ENCODE measurements around the gene C1orf141. TPM values are rescaled to one million over a fixed set of nuclear protein-coding genes. Genes with fewer than 3 reads are reported as not detected.

Gene C1orf141
- polyA plus RNA-seq (2013, experiment 1 of 2) = not detected
- not detected for polyA plus RNA-seq (2013, experiment 2 of 2)

DNA sequence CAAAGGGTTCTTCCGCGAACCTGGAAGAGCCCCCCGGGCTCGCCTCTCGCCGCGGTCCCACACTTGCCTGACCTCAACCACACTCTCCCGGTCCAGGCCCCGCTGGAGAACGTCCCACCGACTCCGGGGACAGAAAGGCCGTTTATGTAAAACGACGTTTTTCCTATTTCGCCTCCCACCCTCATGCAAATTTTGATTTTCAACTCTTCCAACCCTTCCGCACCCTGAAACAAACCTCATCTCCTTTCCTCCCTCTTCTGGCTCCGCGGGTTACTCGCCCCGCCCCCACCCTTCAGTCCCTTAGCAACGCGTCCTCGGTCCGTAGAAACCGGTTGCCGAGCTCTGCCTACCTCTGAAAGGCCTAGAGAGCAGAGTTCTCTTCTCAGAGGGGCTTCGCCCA, at the start of gene C1orf141:
Gene C1orf141, minus strand, starts transcription at position 276 of the 400 bp plus-strand sequence. CDS start 7,730 bp downstream, outside the sequence.
- Histone ChIP-seq H3K9ac (ENCODE audit: low read depth, low read length) (no peak within 1 kb of the TSS), H3K9me3 (ENCODE audit: insufficient read depth, low read depth, low read length) (no peaks in the 10 kb centered on the region), H3K4me3 (ENCODE audit: low read length) (peak within 1 kb of the TSS; percentile 41), H3K36me3 (ENCODE audit: insufficient read depth, low read length) (no peaks in the 10 kb centered on the region), H3K27ac (ENCODE audit: low read depth, low read length) (no peak within 1 kb of the TSS), H3K4me1 (ENCODE audit: insufficient read depth, low read length) (peaks cover 10% of the 10 kb centered on the region; the same call in 1 of the 2 replicates), H3K27me3 (ENCODE audit: insufficient read depth, low read length) (no peaks in the 10 kb centered on the region)
- 32% methylated on average over 28 of the region's 28 CpGs for WGBS

DNA sequence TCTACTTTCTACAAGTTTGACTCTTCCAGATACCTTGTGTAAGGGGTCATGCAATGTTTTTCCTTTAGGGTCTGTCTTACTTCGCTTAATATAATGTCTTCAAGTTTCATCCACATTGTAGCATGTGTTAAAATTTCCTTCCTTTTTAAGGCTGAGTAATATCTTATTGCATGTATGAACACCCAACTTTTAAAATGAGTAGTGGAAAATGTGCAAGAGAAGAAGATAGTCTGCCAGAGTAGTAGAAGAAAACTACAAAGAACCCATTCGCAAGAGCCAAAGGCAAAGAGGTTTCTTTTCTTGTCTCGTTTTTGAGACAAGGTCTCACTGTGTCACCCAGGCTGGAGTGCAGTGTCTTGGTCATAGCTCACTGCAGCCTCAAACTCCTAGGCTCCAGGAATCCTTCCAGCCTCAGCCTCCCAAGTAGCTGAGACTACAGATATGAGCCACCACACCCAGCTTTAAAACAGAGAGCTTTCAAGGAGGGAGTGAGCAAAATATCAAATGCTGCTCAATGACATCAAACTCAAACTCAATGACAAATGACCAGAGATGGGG, 40.8 kb upstream of the C1orf141 start:
- Histone ChIP-seq H3K36me3 (ENCODE audit: insufficient read depth, low read length) (no peaks in the 10 kb centered on the region), H3K27ac (ENCODE audit: low read depth, low read length) (no peak overlapping the region), H3K27me3 (ENCODE audit: insufficient read depth, low read length) (no peaks in the 10 kb centered on the region), H3K4me1 (ENCODE audit: insufficient read depth, low read length) (no peaks in the 10 kb centered on the region), H3K4me3 (ENCODE audit: low read length) (no peak overlapping the region), H3K9ac (ENCODE audit: low read depth, low read length) (no peak overlapping the region), H3K9me3 (ENCODE audit: insufficient read depth, low read depth, low read length) (no peaks in the 10 kb centered on the region)
- WGBS = 94% methylated on average over 2 of the region's 3 CpGs

DNA sequence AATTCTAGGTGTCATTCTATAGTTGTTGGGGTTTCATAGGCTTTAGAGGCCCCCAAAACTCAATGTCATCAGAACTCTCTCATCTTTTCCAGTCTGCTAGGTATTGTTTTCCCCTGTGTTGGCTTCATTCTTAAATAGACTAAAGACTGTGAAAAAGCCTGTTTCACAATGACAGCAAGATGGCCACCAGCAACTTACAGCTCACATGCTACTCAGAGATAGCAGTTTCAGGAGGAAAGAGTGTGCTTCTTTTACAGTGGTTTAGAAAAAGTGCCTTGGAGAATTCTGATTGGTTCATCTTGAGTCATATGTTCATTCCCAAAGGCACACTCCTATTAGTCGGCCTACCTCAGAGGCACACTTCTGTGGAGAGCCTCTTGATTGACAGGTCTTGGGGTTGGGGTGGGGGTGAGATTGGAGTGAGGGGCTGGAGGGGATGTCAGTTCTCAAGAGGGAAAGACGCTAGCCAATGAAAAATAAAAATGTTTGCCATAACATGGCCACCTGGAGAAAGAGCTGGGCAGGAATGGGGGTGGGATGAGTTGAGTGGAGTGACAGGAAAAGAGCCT, 40.0 kb upstream of the C1orf141 start:
- WGBS = 93% methylated on average over 2 of the region's 2 CpGs
- H3K36me3 ChIP-seq (ENCODE audit: insufficient read depth, low read length) = no peaks in the 10 kb centered on the region
- no peak overlapping the region for H3K4me3 ChIP-seq (ENCODE audit: low read length)
- no peak overlapping the region for H3K27ac ChIP-seq (ENCODE audit: low read depth, low read length)
- no peaks in the 10 kb centered on the region for H3K27me3 ChIP-seq (ENCODE audit: insufficient read depth, low read length)
- H3K9ac ChIP-seq (ENCODE audit: low read depth, low read length) = no peak overlapping the region
- H3K9me3 ChIP-seq (ENCODE audit: insufficient read depth, low read depth, low read length) = no peaks in the 10 kb centered on the region
- no peaks in the 10 kb centered on the region for H3K4me1 ChIP-seq (ENCODE audit: insufficient read depth, low read length)

DNA sequence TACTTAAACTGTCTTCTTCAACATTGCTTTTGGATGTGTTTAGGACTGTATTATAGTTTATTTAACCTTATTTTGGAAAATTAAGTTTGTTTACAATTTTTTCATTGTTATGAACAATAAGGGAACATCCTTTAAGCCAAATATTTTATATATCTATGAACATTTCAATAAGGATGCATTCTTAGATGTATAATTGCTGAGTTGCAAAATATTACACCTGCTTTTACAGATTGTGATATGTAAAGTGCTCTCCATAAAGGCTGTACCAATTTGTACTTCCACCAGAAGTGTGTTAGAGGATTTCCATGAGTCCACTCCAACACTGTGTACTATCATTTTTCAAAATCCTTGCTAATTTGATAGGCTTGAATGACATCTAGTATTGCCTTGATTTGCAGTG, 39.2 kb upstream of the C1orf141 start:
- H3K36me3 ChIP-seq (ENCODE audit: insufficient read depth, low read length) = no peaks in the 10 kb centered on the region
- no peak overlapping the region for H3K9ac ChIP-seq (ENCODE audit: low read depth, low read length)
- no peak overlapping the region for H3K4me3 ChIP-seq (ENCODE audit: low read length)
- H3K27me3 ChIP-seq (ENCODE audit: insufficient read depth, low read length) = no peaks in the 10 kb centered on the region
- no peaks in the 10 kb centered on the region for H3K9me3 ChIP-seq (ENCODE audit: insufficient read depth, low read depth, low read length)
- H3K27ac ChIP-seq (ENCODE audit: low read depth, low read length) = no peak overlapping the region
- H3K4me1 ChIP-seq (ENCODE audit: insufficient read depth, low read length) = no peaks in the 10 kb centered on the region

DNA sequence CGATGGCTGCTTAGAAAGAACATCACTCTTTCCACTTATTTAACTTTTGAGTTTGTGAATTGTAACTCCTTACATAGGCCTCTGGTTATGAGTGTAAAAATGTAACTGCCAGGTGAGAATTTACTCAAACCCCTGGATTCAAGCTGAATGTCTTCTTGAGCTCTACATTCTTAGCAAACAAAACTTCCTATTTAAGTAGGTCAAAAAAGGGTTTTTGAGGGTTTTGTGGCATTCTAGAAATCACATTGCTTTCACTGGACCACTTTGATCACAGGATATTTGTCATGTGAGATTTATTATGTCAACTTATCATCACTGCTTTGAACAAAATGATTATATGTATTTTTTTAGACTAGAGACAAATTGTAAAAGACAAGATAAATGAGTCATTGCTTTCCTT, 37.2 kb upstream of the C1orf141 start:
- no peak overlapping the region for H3K4me3 ChIP-seq (ENCODE audit: low read length)
- no peaks in the 10 kb centered on the region for H3K27me3 ChIP-seq (ENCODE audit: insufficient read depth, low read length)
- H3K9ac ChIP-seq (ENCODE audit: low read depth, low read length) = no peak overlapping the region
- H3K36me3 ChIP-seq (ENCODE audit: insufficient read depth, low read length) = no peaks in the 10 kb centered on the region
- H3K9me3 ChIP-seq (ENCODE audit: insufficient read depth, low read depth, low read length) = no peaks in the 10 kb centered on the region
- no peaks in the 10 kb centered on the region for H3K4me1 ChIP-seq (ENCODE audit: insufficient read depth, low read length)
- WGBS = no CpG with 5 or more reads among the region's 1 CpG
- no peak overlapping the region for H3K27ac ChIP-seq (ENCODE audit: low read depth, low read length)

DNA sequence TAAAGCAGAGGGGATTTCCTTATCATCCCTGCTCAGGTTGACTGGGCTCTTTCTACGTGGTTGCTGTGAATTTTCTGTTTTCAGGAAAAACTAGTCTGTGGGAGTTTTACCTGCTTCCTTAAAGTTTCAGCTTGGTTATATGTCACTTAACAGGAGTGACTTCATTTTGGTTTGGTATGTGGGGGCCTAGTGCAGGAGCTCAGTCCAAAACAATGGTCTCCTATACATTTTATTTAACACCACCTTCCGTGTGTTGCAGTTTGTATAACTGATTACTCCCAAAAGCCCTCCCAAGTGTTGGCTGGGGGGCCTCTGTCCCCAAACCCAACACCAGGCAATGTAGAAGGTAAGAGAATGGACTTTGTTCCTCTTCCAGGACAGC, 36.8 kb upstream of the C1orf141 start:
- Histone ChIP-seq H3K4me3 (ENCODE audit: low read length) (no peak overlapping the region), H3K9ac (ENCODE audit: low read depth, low read length) (no peak overlapping the region), H3K4me1 (ENCODE audit: insufficient read depth, low read length) (no peaks in the 10 kb centered on the region), H3K36me3 (ENCODE audit: insufficient read depth, low read length) (no peaks in the 10 kb centered on the region), H3K27me3 (ENCODE audit: insufficient read depth, low read length) (no peaks in the 10 kb centered on the region), H3K9me3 (ENCODE audit: insufficient read depth, low read depth, low read length) (no peaks in the 10 kb centered on the region), H3K27ac (ENCODE audit: low read depth, low read length) (no peak overlapping the region)
- 79% methylated on average over 2 of the region's 2 CpGs for WGBS

DNA sequence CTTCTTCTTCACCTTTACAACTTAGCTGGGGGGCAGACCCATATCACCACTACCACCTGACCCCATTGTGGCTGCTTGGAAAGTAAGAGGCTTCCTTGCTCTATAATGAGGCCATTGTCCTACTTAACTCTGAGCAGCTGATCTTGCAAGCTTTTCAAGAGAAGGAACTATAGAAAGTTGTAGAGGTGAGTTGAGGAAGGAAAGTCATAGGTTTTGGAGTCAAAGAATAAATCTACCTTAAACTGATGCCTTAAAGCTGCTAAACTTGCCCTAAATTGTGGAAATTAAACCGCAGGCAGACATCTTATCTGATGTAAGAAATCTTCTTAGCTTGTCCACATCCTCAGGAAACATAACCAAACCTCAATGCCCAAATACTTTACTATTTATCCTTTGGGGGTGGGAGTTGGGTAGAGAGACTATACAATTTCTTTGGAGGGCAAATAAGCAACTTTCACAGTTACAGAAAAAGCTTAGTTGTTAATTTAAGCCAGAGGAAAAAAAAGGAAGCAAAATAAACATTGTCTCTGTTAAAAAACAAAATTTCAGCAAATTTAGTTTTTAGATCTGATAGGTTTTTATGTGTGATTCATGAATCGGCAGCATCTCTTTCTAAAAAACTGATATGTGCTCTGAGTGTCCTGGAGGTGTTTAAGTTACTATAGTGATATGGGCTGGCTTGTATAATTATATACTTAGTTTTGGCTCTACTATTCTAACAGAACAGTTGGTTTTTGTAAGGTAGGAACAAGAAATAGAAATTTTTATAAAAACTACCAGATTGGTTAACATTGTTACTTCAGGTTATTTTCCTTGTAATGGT, 36.2 kb upstream of the C1orf141 start:
- Histone ChIP-seq H3K9me3 (ENCODE audit: insufficient read depth, low read depth, low read length) (no peaks in the 10 kb centered on the region), H3K4me1 (ENCODE audit: insufficient read depth, low read length) (no peaks in the 10 kb centered on the region), H3K27ac (ENCODE audit: low read depth, low read length) (no peak overlapping the region), H3K36me3 (ENCODE audit: insufficient read depth, low read length) (no peaks in the 10 kb centered on the region), H3K27me3 (ENCODE audit: insufficient read depth, low read length) (no peaks in the 10 kb centered on the region), H3K9ac (ENCODE audit: low read depth, low read length) (no peak overlapping the region), H3K4me3 (ENCODE audit: low read length) (no peak overlapping the region)
- WGBS = 95% methylated on average over 2 of the region's 2 CpGs

DNA sequence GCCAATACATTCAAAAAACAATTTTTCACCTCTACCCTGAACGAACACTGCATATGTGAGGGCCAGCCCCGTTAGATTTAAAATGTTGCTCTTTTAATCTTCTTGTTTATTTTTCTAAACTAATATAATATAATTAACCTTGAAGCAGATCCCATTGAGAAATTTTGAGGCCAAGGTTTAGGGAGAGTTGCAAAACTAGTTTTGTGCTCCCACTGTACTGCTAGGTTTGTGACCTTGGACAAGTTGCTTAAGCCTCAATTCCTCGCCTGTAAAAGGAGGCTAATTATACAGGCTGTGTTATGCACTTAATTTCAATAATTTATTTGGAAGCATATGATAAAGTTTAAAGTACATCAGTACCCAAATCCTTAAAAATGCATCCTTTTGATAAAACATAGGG, 35.2 kb upstream of the C1orf141 start:
- H3K9ac ChIP-seq (ENCODE audit: low read depth, low read length) = no peak overlapping the region
- no peak overlapping the region for H3K27ac ChIP-seq (ENCODE audit: low read depth, low read length)
- no peaks in the 10 kb centered on the region for H3K36me3 ChIP-seq (ENCODE audit: insufficient read depth, low read length)
- H3K4me1 ChIP-seq (ENCODE audit: insufficient read depth, low read length) = no peaks in the 10 kb centered on the region
- H3K9me3 ChIP-seq (ENCODE audit: insufficient read depth, low read depth, low read length) = no peaks in the 10 kb centered on the region
- H3K27me3 ChIP-seq (ENCODE audit: insufficient read depth, low read length) = no peaks in the 10 kb centered on the region
- H3K4me3 ChIP-seq (ENCODE audit: low read length) = no peak overlapping the region
- WGBS = 89% methylated on average over 1 of the region's 3 CpGs

DNA sequence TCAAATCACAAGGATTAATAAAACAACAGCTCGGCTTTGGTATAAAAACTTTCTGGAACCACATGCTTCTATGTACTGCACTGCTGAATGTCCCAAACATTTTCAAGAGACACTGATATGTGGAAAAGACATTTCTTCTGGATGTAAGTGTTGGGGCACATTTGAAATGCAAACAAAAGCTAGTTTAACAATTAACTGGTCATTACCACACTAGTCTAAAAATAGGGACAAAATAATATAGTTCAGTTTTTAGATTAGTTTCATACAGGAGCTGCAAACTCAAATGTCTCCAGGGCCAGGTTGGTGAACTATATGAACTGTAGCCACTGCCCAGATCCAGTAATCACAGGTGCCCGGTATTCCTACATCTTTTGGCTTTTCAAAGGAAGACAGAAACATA, 34.7 kb upstream of the C1orf141 start:
- Histone ChIP-seq H3K27ac (ENCODE audit: low read depth, low read length) (no peak overlapping the region), H3K9ac (ENCODE audit: low read depth, low read length) (no peak overlapping the region), H3K4me3 (ENCODE audit: low read length) (no peak overlapping the region), H3K27me3 (ENCODE audit: insufficient read depth, low read length) (no peaks in the 10 kb centered on the region), H3K36me3 (ENCODE audit: insufficient read depth, low read length) (no peaks in the 10 kb centered on the region), H3K9me3 (ENCODE audit: insufficient read depth, low read depth, low read length) (no peaks in the 10 kb centered on the region), H3K4me1 (ENCODE audit: insufficient read depth, low read length) (no peaks in the 10 kb centered on the region)
- whole genome bisulfite sequencing = 96% methylated on average over 2 of the region's 2 CpGs

DNA sequence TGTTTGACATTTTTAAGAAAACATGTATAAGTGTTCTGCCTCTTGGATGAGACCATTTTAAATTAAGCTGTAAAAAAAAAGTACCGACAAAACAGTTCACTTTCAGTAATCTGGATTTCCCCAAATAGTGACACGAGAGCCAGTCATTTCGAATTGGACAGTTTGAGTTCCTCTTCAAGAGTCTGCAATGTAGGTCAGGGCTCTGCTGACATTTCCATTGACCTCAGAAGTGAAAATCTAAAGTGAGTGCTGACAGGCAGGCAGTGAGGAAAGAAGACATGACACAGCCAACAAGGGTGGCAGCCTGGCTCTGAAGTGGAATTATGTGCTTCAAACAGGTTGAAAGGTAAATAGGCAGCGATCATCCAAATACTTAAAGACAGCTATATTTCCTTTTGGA, 31.4 kb upstream of the C1orf141 start, which contains the start of gene IL23R:
Gene IL23R, plus strand, starts transcription at position 259 of the 400 bp plus-strand sequence. CDS start 1,667 bp downstream, outside the sequence.
- H3K4me1 ChIP-seq (ENCODE audit: insufficient read depth, low read length) = no peaks in the 10 kb centered on the region
- WGBS = 98% methylated on average over 4 of the region's 4 CpGs

DNA sequence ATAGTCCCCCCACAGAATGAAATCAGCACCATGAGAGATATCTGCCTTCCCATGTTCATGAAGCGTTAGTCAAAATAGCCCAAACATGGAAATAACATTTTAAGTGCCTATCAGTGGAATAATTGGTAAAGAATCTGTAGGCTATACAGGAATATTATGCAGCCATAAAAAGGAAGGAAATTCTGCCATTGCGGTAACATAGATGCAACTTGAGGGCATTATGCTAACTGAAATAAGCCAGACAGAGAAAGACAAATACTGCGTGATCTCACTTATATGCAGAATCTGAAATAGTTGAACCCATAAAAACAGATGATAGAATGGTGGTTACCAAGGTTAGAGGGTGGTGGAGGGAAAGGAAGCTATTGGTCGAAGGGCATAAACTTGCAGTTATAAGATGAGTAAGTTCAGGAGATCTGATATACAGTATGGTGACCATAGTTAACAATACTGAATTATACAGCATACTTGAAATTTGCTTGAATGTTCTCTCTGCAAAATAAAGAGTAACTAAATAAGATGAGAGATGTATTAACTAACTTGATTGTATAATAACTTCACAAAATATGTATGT, 30.8 kb upstream of the C1orf141 start:
- H3K27me3 ChIP-seq (ENCODE audit: insufficient read depth, low read length) = no peaks in the 10 kb centered on the region
- H3K27ac ChIP-seq (ENCODE audit: low read depth, low read length) = no peak overlapping the region
- no peaks in the 10 kb centered on the region for H3K36me3 ChIP-seq (ENCODE audit: insufficient read depth, low read length)
- WGBS = 93% methylated on average over 4 of the region's 4 CpGs
- H3K9me3 ChIP-seq (ENCODE audit: insufficient read depth, low read depth, low read length) = no peaks in the 10 kb centered on the region
- no peak overlapping the region for H3K4me3 ChIP-seq (ENCODE audit: low read length)
- no peaks in the 10 kb centered on the region for H3K4me1 ChIP-seq (ENCODE audit: insufficient read depth, low read length)
- no peak overlapping the region for H3K9ac ChIP-seq (ENCODE audit: low read depth, low read length)

More for the DNA sequence above, 31.4 kb upstream of the C1orf141 start, which contains the start of gene IL23R:
- Histone ChIP-seq H3K9ac (ENCODE audit: low read depth, low read length) (no peak within 1 kb of the TSS), H3K27me3 (ENCODE audit: insufficient read depth, low read length) (no peaks in the 10 kb centered on the region), H3K36me3 (ENCODE audit: insufficient read depth, low read length) (no peaks in the 10 kb centered on the region), H3K27ac (ENCODE audit: low read depth, low read length) (no peak within 1 kb of the TSS), H3K9me3 (ENCODE audit: insufficient read depth, low read depth, low read length) (no peaks in the 10 kb centered on the region), H3K4me3 (ENCODE audit: low read length) (no peak within 1 kb of the TSS)

Measured in HUES64 (cell line).